Measurements from ENCODE around the gene OR6J1. TPM values are rescaled to one million over a fixed set of nuclear protein-coding genes. Genes with fewer than 3 reads are reported as not detected.

Gene OR6J1
- total and polyA plus RNA-seq, 2 donors (not counting 1 experiment from before 2014, with no cell fraction given), result not detected

DNA sequence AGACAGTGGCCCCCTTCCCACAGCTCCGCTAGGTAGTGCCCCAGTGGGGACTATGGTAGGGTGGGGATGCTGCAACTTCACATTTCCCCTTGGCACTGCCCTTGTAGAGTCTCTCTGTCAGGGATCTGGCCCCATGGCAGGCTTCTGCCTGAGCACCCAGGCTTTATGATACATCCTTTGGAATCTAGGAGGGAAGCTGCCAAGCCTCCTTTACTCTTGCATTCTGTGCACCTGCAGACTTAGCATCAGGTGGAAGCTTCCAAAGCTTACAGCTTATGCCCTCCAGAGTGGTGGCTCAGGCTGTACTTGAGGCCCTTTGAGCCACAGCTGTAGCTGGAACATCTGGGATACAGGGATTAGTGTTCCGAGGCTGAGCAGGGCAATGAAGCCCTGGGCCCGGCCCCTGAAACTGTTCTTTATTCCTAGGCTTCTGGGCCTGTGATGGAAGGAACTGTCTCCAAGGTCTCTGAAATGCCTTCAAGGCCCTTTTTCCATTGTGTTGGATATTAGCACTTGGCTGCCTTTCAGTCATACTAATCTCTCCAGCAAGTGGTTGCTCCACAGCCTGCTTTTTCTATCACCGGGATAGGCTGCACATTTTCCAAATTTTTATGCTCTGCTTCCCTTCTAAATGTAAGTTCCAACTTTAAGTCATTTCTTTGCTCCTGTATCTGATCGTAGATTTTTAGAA is 22.2 kb upstream of the OR6J1 start:
- Histone ChIP-seq H4K20me1 (ENCODE audit: control insufficient read depth, extremely low read depth, insufficient read depth, low read length) (no peaks in the 10 kb centered on the region), H3K79me2 (ENCODE audit: control insufficient read depth, insufficient read depth, low read length) (no peaks in the 10 kb centered on the region), H3K4me2 (ENCODE audit: extremely low read depth, insufficient read depth, low read length) (no peak overlapping the region), H3K9me3 (ENCODE audit: control insufficient read depth, insufficient read depth, low read depth, low read length) (no peaks in the 10 kb centered on the region), H3K27me3 (ENCODE audit: control insufficient read depth, insufficient read depth, low read length) (no peaks in the 10 kb centered on the region), H3K9ac (ENCODE audit: insufficient read depth, low read length) (no peak overlapping the region), H3K36me3 (ENCODE audit: control insufficient read depth, insufficient read depth, low read length) (no peaks in the 10 kb centered on the region), H3K27ac (ENCODE audit: insufficient read depth, low read length) (no peak overlapping the region), H2AFZ (ENCODE audit: low read length) (no peak overlapping the region), H3K4me3 (replicated peaks in 1 of 4; ENCODE audit: control extremely low read depth in 1 of 4, insufficient read depth in 1 of 4, low read depth in 3 of 4, low read length in 4 of 4) (no peak overlapping the region), H3K4me1 (ENCODE audit: control insufficient read depth, extremely low read depth, insufficient read depth, low read length) (peaks cover 14% of the 10 kb centered on the region)
- TF ChIP-seq CTCF (conservative IDR thresholded peaks at IDR 0.05 in 1 of 2, IDR thresholded peaks at IDR 0.05 in 1 of 2; ENCODE audit: low read depth in 1 of 2, low read length in 2 of 2) (no peak), EZH2 (IDR thresholded peaks at IDR 0.05; ENCODE audit: low read length, missing control alignments) (no peak)
- no peak for DNase-seq (ENCODE audit: low read depth in 2 of 2)

GRCh38 chr14:22664261-22664660 is 20.1 kb upstream of the OR6J1 start:
- H3K4me1 ChIP-seq (ENCODE audit: control insufficient read depth, extremely low read depth, insufficient read depth, low read length), result peaks cover 14% of the 10 kb centered on the region
- TF ChIP-seq CTCF (conservative IDR thresholded peaks at IDR 0.05 in 1 of 2, IDR thresholded peaks at IDR 0.05 in 1 of 2; ENCODE audit: low read depth in 1 of 2, low read length in 2 of 2), result no peak
- no peak for TF ChIP-seq EZH2 (IDR thresholded peaks at IDR 0.05; ENCODE audit: low read length, missing control alignments)
- H3K9me3 ChIP-seq (ENCODE audit: control insufficient read depth, insufficient read depth, low read depth, low read length), result no peaks in the 10 kb centered on the region
- H2AFZ ChIP-seq (ENCODE audit: low read length), result no peak overlapping the region
- H4K20me1 ChIP-seq (ENCODE audit: control insufficient read depth, extremely low read depth, insufficient read depth, low read length), result no peaks in the 10 kb centered on the region
- H3K27ac ChIP-seq (ENCODE audit: insufficient read depth, low read length), result no peak overlapping the region
- H3K36me3 ChIP-seq (ENCODE audit: control insufficient read depth, insufficient read depth, low read length), result no peaks in the 10 kb centered on the region
- H3K79me2 ChIP-seq (ENCODE audit: control insufficient read depth, insufficient read depth, low read length), result no peaks in the 10 kb centered on the region
- H3K4me3 ChIP-seq (replicated peaks in 1 of 4; ENCODE audit: control extremely low read depth in 1 of 4, insufficient read depth in 1 of 4, low read depth in 3 of 4, low read length in 4 of 4), result no peak overlapping the region
- no peak overlapping the region for H3K4me2 ChIP-seq (ENCODE audit: extremely low read depth, insufficient read depth, low read length)
- H3K9ac ChIP-seq (ENCODE audit: insufficient read depth, low read length), result no peak overlapping the region
- no peaks in the 10 kb centered on the region for H3K27me3 ChIP-seq (ENCODE audit: control insufficient read depth, insufficient read depth, low read length)
- DNase-seq (ENCODE audit: low read depth in 2 of 2), result no peak

- Histone ChIP-seq H2AFZ (ENCODE audit: low read length) (no peak overlapping the region), H3K4me1 (ENCODE audit: control insufficient read depth, extremely low read depth, insufficient read depth, low read length) (peaks cover 2% of the 10 kb centered on the region), H3K27me3 (ENCODE audit: control insufficient read depth, insufficient read depth, low read length) (no peaks in the 10 kb centered on the region), H3K27ac (ENCODE audit: insufficient read depth, low read length) (no peak overlapping the region), H3K4me3 (replicated peaks in 1 of 4; ENCODE audit: control extremely low read depth in 1 of 4, insufficient read depth in 1 of 4, low read depth in 3 of 4, low read length in 4 of 4) (no peak overlapping the region), H3K79me2 (ENCODE audit: control insufficient read depth, insufficient read depth, low read length) (no peaks in the 10 kb centered on the region), H4K20me1 (ENCODE audit: control insufficient read depth, extremely low read depth, insufficient read depth, low read length) (no peaks in the 10 kb centered on the region), H3K36me3 (ENCODE audit: control insufficient read depth, insufficient read depth, low read length) (no peaks in the 10 kb centered on the region), H3K9me3 (ENCODE audit: control insufficient read depth, insufficient read depth, low read depth, low read length) (no peaks in the 10 kb centered on the region), H3K9ac (ENCODE audit: insufficient read depth, low read length) (no peak overlapping the region), H3K4me2 (ENCODE audit: extremely low read depth, insufficient read depth, low read length) (no peak overlapping the region)
- no peak for DNase-seq (ENCODE audit: low read depth in 2 of 2)
- TF ChIP-seq EZH2 (IDR thresholded peaks at IDR 0.05; ENCODE audit: low read length, missing control alignments) (no peak), CTCF (conservative IDR thresholded peaks at IDR 0.05 in 1 of 2, IDR thresholded peaks at IDR 0.05 in 1 of 2; ENCODE audit: low read depth in 1 of 2, low read length in 2 of 2) (no peak)
Measured at GRCh38 chr14:22660654-22661053, 16.5 kb upstream of the OR6J1 start.
